ENCODE results near the gene PCNX2.
"Not testable (repeated sequence)": the region's sequence is repeated elsewhere in the genome, so short reads cannot be mapped to it uniquely, and the experiment has no call there.

PCNX2 gene

GRCh38 chr1:233012021-233012420 is 283.5 kb downstream of the PCNX2 start:
- DNase-seq (ENCODE audit: low spot score), result no peak

GRCh38 chr1:233010146-233010545 is 285.4 kb downstream of the PCNX2 start:
- DNase-seq (ENCODE audit: low spot score), result no peak

GRCh38 chr1:233006541-233006973 is 289.0 kb downstream of the PCNX2 start:
- DNase-seq (ENCODE audit: low spot score), result no peak

- no peak for DNase-seq (ENCODE audit: low spot score)
Measured at GRCh38 chr1:233006108-233006507, 289.4 kb downstream of the PCNX2 start.

- peak; percentile 4 for DNase-seq (ENCODE audit: low spot score)
Measured at GRCh38 chr1:233005703-233006102, 289.8 kb downstream of the PCNX2 start.

GRCh38 chr1:233005156-233005555 is 290.4 kb downstream of the PCNX2 start:
- DNase-seq (ENCODE audit: low spot score), result no peak

- no peak for DNase-seq (ENCODE audit: low spot score)
Measured at GRCh38 chr1:233004451-233004850, 291.1 kb downstream of the PCNX2 start.

GRCh38 chr1:233003638-233004037 is 291.9 kb downstream of the PCNX2 start:
- DNase-seq (ENCODE audit: low spot score), result not testable (repeated sequence)

GRCh38 chr1:232999956-233000625 is 295.4 kb downstream of the PCNX2 start:
- no peak for DNase-seq (ENCODE audit: low spot score)

- DNase-seq (ENCODE audit: low spot score), result no peak
Measured at GRCh38 chr1:232998646-232999045, 296.9 kb downstream of the PCNX2 start.

GRCh38 chr1:232998138-232998537 is 297.4 kb downstream of the PCNX2 start:
- DNase-seq (ENCODE audit: low spot score), result no peak

- DNase-seq (ENCODE audit: low spot score), result no peak
Measured at GRCh38 chr1:232996143-232996542, 299.4 kb downstream of the PCNX2 start.

- no peak for DNase-seq (ENCODE audit: low spot score)
Measured at GRCh38 chr1:232995189-232995588, 300.3 kb downstream of the PCNX2 start.

GRCh38 chr1:232993555-232993954 is 302.0 kb downstream of the PCNX2 start:
- no peak for DNase-seq (ENCODE audit: low spot score)

GRCh38 chr1:232992227-232992626 is 303.3 kb downstream of the PCNX2 start:
- no peak for DNase-seq (ENCODE audit: low spot score)

GRCh38 chr1:232991238-232991637 is 304.3 kb downstream of the PCNX2 start:
- DNase-seq (ENCODE audit: low spot score), result no peak

- no peak for DNase-seq (ENCODE audit: low spot score)
Measured at GRCh38 chr1:232990176-232991128, 305.1 kb downstream of the PCNX2 start.

GRCh38 chr1:232988572-232989040 is 306.9 kb downstream of the PCNX2 start:
- no peak for DNase-seq (ENCODE audit: low spot score)

GRCh38 chr1:232987774-232988140 is 307.8 kb downstream of the PCNX2 start:
- no peak for DNase-seq (ENCODE audit: low spot score)

- no peak for DNase-seq (ENCODE audit: low spot score)
Measured at GRCh38 chr1:232987046-232987773, 308.3 kb downstream of the PCNX2 start.

- no peak for DNase-seq (ENCODE audit: low spot score)
Measured at GRCh38 chr1:232986527-232986922, 309.0 kb downstream of the PCNX2 start.

- DNase-seq (ENCODE audit: low spot score), result no peak
Measured at GRCh38 chr1:232985882-232986526, 309.5 kb downstream of the PCNX2 start.

Data from kidney capillary endothelial cell (primary cell).